ENCODE results near the gene TOR1AIP2. TPM values are rescaled to one million over a fixed set of nuclear protein-coding genes. Genes with fewer than 3 reads are reported as not detected.
"Not testable (repeated sequence)": the region's sequence is repeated elsewhere in the genome, so short reads cannot be mapped to it uniquely, and the experiment has no call there.

Gene TOR1AIP2
- total RNA-seq, 1 donor from 2014 or later: 50.5 TPM

DNA sequence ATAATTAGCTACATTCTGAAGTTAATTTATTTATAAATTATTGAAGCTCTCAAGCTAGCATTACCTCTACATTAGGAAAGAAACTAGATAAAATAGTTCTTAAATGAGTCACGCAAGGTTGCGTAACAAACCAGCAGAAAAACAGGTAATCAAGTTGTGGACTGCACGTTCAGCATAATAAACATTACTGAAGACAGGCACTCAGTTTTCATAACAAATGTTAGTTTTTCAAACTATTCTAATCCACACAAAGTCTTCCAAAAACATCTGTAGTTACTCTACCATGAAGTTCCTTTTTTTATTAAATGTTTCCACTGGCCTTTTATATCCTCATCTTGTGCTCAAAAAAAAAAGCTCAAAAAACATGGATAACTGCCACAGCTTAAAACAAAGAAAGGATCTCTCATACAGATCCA is 1.3 kb downstream of the TOR1AIP2 start:
- FAIRE-seq: no peak
- DNase-seq (ENCODE audit: low spot score in 2 of 2): no peak

DNA sequence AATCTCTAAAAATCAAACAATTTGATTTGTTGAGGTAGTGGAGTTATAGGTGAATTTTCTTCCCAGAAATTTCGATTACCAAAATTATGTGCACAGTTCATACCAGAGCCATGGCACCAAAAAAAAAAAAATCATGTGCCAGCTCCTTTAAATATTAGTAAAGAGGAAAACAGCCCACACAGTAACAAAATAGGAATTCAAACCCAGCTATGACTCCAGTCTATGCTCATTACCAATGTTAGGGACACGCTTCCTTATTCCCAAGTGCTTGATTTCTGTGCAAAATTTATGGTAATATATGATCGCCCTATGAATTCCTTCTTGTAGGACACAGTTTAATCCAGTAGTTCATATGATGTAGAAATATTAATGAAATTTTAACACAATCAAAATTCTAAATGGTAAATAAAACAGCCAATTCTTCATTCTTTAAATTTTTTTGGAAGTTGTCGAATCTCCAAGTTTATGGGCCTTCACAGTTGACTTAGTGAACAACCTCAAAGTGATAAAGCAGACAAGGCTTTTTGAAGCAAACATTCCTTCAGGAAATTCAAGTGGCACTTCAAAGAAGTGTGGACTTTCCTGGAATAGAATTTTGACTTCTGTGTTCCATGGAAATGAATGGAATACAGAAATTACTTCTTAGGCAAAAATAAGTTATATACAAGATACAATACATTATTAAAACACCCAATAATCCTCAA is 1.9 kb downstream of the TOR1AIP2 start:
- DNase-seq (ENCODE audit: low spot score in 2 of 2) (no peak), FAIRE-seq (no peak)

DNA sequence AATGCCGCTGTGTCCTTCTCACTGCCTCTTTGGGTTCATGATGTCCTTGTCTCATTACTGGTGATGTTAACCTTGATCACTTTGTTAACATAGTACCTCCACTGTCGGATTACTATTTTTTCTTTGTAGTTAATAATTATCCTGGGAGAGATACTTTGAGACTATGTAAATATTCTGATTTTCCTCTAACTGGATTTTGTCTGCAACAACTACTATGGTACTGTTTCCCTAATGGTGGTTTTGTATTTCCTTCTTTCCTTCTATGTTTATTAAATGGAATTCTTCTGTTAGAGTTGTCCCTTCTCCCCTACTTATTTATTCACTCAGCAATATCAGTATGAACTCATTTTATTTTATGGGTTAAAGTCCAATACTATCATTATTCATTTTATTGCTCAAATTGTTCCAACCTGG is 4.2 kb downstream of the TOR1AIP2 start:
- no peak for FAIRE-seq

DNA sequence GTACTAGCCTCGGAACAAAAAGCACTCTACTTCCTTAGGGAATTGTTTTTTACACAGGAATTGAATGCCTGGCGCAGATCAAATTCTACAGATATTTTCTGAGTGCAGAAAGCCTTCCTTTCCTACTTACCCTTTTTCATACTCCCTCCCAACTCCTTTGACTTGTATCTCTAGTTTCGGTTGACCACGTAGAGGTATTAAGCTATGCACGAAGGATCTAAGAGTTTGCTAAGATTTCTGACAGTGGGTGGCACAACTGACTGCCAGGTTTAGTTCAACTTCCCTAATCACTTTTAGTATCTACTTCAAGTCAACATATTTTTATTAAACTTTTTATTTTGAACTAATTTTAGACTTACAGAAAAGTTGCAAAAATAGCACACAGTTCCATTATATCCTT is 5.0 kb downstream of the TOR1AIP2 start:
- FAIRE-seq: no peak
- no peak for DNase-seq (ENCODE audit: low spot score in 2 of 2)

More for the DNA sequence above, 4.2 kb downstream of the TOR1AIP2 start:
- DNase-seq (ENCODE audit: low spot score in 2 of 2): no peak

DNA sequence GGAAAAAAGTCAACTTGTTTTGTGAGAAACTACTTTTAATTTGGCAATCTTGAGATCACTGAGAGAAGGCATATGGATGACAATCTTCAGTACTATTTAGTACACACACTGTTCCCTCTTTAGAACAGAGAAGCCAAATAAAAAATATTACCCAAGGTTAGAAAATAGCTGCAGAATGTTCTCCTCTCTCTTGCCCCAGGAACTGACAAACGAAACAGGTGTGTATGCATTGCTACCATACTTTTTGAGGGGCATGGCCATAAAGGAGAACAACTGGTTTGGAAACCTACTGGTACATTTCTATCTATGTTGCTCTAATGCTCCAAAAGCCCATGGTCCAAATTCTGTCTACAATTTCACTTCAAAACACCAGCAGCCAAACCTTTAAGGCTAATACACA is 5.7 kb downstream of the TOR1AIP2 start:
- FAIRE-seq: no peak
- no peak for DNase-seq (ENCODE audit: low spot score in 2 of 2)

DNA sequence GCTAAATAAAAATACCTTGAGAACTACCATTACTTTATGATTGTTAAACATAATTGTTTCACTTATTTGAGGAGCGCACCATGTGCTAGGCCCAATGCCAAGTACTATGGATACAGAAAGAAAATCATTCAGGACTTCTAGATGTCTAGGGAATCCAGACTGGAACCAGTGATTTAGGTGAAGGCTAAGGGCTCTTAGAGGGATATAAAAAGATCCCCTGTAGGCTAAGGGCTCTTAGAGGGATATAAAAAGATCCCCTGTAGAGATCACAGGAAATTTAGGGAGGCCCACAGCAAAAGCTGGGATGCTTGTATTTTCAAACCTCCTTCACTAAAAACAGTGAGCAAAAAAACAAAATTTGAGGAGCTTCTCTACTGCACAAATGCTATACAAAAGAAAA is 6.7 kb downstream of the TOR1AIP2 start:
- FAIRE-seq: no peak
- no peak for DNase-seq (ENCODE audit: low spot score in 2 of 2)

DNA sequence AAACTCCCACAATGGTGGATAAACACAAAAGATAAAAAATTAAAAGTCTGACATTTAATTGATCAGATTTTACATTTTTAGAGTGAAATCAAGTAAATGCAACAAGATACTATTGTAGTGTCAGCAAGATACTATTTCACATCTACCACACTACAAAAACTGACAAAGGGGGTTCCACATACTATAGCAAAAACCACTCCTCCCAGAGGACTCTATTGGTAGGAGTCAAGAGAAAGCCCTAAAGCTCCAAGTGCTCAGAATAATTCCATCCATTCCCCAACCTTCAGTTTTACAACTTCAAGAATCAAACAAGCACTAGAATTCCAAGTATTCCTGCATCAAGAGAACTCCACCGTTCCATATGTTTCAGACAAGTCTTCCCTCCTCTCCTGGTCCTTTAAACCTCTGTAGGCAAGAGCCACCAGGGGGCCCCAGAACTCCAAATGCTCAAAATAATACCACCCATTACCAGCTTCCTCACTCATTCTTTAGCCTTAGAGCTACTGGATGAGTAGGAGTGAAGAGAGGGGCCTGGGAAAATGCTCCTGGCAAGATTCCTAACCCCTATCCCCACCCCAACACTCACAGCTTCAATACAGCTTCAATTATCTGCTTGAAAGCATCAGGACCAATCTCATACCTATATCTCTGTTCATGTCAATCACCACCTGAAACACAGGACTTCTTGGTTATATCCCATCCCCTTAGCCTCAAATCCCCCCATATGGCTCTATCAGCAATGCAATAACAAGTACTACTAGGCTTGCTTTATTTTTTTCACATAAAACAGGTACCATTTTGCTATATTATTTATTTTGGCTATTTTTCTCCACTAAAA is 9.9 kb downstream of the TOR1AIP2 start:
- DNase-seq (ENCODE audit: low spot score in 2 of 2): no peak
- FAIRE-seq: no peak

DNA sequence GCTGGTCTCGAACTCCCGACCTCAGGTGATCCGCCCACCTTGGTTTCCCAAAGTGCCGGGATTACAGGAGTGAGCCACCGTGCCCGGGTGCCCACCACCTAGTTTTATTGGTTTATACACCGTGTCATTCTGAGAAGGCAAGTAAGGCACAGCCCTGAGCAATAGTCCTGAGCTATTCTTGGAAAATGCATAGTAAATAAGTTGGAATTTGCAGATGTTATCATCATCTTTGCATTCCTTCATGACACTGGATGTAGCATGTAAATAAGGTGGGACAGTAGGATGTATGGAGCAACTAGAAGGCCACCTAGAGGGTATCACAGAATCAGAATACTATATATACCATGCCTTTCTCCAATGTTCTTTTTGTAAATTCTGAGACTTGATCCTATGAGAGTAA is 11.0 kb downstream of the TOR1AIP2 start:
- DNase-seq (ENCODE audit: low spot score in 2 of 2) (no peak), FAIRE-seq (no peak)

DNA sequence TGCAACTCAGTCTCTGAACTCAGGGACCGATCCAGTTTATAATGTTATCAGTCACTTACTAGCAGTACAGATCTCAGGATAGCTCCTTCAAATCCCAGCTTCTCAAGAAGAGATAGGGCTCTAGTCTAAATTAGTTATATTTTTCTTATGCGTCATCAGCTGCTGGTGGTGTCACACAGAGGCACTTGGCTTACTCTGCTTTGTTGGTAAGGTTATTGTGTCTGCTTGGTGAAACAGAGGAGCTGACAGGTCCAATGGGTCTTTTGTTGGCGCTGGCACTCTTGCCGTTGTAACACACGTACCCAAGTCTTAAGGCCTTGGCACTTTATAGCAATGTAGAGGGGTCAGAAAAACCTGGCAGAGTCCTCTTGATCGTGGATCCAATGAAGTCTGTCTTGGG is 12.2 kb downstream of the TOR1AIP2 start:
- FAIRE-seq: no peak
- DNase-seq (ENCODE audit: low spot score in 2 of 2): no peak

DNA sequence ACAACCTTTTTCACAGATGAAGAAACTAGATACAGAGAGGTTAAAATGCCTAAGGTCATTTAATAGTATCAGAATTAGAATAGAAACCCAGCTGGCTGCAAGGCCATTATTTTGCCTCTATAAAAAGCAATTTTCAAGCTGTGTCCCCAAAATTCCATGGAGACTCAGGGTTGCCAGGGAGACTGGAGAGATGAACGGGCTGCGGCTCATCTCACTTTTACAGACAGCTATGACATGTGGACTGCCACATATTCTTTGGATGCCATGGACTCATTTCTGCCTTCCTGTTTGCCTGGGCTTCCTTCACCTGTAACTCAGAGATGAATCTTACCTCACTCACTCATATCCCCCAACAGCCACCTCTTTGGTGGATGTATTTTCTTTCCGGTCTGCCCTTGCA is 17.0 kb downstream of the TOR1AIP2 start:
- DNase-seq (ENCODE audit: low spot score in 2 of 2) (no peak), FAIRE-seq (no peak)

DNA sequence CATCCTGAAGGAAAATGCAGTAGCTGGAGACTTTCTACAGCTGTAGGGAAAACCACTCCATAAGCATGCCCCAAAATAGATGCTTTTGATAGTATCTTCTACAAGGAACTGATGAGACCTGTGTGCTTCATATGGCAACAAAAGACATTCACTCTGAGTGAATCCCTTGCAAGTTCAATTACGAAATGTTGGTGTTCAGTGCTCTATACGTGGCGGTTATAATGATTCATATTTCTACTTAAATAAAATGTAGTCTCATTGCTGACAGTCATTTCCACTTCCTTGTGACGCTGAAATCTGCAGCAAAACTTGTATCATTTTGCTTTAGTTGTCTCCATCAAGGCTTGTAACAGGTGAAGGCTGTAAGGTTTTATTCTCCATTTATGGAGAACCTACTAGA is 20.6 kb downstream of the TOR1AIP2 start:
- no peak for DNase-seq (ENCODE audit: low spot score in 2 of 2)

DNA sequence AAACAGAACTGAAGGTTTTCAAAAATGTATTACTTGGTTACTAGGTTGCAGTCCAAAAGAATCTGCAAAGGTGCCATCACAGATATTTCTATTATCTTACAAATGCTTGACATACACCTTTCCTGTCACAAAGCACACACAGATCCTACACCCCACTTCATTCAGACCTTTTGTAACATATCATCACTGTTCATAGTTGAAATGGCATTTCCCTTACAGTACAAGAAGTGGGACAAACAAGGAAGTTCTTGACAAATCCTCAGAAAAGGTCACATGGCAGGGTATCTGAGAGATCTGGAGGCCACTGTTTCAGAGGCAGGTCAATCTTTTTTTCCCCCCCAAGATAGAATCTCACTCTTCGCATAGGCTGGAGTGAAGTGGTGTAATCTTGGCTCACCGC is 21.3 kb downstream of the TOR1AIP2 start:
- no peak for DNase-seq (ENCODE audit: low spot score in 2 of 2)
- no peak for FAIRE-seq

More for the DNA sequence above, 20.6 kb downstream of the TOR1AIP2 start:
- no peak for FAIRE-seq

DNA sequence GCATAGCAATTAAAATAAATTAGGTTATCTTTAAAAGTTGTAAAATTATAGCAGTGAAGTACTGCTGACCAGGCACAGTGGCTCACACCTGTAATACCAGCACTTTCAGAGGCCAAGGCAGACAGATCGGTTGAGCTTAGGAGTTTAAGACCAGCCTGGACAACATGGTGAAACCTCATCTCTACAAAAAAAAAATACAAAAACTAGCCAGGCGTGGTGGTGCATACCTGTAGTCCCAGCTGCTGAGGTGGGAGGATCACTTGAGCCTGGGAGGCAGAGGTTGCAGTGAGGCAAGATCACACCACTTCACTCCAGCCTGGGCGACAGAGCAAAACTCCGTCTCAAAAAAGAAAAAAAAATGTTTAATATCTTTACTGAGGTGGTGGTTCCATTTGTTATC is 21.8 kb downstream of the TOR1AIP2 start:
- not testable (repeated sequence) for DNase-seq (ENCODE audit: low spot score in 2 of 2); FAIRE-seq

DNA sequence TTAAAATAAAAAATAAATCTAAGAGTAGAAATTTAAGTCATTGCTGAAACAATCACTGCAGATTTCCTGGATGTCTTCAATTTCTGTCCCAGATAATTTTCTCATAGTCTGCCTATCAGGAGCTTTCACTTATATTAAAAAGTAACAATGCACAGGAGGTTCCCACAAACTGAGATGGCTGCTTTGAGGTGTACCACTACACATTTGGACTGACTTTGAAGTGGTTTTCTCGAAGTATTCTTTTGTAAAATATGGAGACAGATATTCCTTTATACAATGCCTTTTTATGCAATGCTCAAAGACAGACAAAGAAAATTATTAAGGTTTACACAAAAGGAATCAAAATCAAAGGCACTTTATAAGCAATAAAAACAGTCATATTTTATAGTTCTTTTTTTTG is 24.5 kb downstream of the TOR1AIP2 start:
- no peak for FAIRE-seq
- no peak for DNase-seq (ENCODE audit: low spot score in 2 of 2)

DNA sequence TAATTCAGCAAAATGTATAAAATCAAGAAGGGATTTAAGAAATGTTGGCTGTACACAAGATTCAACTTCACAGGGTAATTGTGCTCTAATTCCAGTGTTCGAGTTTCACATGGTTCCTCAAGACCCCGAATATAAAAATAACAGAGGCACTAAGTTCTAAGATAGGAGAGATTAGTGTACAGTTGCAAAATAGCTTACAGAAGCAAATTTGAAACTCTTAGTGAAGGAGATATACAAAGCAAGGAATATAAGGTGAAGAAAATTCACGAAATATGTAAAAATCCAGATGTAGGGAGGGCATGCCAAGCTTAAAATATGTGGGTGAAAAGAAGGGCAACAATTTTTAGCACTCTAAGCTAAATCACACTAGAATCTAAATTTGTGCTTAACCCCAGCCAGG is 29.4 kb downstream of the TOR1AIP2 start:
- FAIRE-seq (no peak), DNase-seq (ENCODE audit: low spot score in 2 of 2) (no peak)

DNA sequence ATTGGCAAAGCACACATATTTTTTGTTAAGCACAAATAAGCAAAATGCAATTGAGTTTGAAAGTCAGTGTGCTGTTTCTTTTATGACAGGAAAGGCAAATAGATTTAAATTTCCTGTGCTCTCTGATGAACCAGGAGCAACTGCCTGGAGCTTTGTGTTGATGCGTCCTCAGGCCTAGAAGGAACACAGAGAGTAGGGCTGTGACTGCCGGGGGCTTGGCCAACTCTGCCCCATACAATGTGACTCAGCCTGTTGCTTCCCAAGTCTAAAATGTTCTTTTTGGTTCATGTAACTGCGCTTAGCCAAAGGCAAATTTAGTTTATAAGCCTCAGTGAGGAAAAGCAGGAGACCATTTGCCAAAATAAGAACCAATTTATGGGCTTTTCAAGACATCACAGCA is 37.5 kb downstream of the TOR1AIP2 start:
- FAIRE-seq: no peak
- no peak for DNase-seq (ENCODE audit: low spot score in 2 of 2)

DNA sequence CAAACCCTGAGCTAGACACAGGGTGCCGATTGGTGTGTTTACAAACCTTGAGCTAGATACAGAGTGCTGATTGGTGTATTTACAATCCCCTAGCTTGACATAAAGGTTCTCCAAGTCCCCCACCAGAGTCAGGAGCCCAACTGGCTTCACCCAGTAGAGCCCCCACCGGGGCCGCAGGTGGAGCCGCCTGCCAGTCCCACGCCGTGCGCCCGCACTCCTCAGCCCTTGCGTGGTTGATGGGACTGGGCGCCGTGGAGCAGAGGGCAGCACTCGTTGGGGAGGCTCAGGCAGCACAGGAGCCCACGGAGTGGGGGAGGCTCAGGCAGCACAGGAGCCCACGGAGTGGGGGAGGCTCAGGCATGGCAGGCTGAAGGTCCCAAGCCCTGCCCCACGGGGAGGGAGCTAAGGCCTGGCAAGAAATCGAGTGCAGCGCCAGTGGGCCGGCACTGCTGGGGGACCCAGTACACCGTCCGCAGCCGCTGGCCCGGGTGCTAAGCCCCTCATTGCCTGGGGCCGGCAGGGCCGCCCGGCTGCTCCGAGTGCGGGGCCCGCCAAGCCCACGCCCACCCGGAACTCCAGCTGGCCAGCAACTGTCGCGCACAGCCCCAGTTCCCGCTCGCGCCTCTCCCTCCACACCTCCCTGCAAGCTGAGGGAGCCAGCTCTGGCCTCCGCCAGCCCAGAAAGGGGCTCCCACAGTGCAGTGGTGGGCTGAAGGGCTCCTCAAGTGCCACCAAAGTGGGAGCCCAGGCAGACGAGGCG is 40.7 kb downstream of the TOR1AIP2 start:
- not testable (repeated sequence) for FAIRE-seq; DNase-seq (ENCODE audit: low spot score in 2 of 2)

DNA sequence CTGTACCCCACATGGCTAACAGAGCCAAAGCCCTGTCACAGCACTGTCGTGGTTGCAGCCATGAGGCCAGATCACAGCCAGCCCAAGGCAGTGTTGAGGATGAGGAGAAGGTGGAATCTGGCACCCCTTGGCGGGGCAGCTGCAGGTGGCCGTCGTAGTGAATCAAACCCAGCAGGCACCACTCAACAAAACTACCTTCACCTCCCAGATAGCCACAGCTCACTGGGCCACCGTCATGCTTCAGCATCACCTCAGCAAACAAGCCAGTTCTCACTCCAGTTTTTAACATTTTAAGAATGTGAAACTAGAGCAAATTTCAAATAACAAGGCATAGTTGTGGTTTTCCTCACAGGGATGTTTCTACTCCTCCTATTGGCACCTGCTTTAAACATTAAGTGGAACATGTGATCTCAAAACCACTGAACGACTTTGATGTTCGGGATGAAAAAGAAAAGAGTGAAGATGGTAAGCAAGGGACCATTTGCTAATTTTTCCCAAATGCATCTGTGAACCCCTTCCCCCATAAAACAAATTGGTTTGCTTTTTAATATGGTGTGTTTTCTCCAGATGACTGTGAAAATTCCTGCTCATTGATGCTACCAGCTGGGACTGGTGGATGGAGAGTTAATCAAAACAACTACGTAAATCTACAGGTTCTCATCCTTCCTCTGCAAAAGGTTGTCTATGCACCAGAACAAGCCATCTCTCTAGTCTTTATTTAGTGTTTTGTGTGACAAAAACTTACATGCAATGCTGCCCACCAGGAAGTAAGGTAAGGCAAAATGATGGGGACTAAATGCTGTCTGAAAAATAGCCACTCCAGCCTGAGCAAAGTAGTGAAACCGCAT is 45.5 kb downstream of the TOR1AIP2 start:
- FAIRE-seq (no peak), DNase-seq (ENCODE audit: low spot score in 2 of 2) (no peak)

DNA sequence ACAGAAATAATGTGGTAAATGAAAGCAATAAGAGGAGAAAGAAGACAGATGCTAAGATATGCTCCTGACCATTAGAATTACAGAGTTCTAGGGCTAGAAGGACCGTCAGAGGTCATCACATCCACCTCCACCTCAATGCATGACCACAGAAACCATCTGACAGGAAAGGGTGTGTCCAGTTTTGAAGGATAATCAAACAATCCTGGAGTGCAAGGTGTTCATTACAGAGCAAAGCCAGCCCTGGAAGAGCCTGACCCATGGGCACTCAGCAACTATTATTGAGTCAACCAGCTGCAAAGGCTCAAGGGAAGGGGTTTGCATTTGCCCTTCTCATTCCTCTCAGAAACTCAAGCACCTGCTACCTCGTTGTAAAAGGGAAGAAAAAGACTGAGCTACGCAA is 46.4 kb downstream of the TOR1AIP2 start:
- DNase-seq (ENCODE audit: low spot score in 2 of 2) (no peak), FAIRE-seq (no peak)

DNA sequence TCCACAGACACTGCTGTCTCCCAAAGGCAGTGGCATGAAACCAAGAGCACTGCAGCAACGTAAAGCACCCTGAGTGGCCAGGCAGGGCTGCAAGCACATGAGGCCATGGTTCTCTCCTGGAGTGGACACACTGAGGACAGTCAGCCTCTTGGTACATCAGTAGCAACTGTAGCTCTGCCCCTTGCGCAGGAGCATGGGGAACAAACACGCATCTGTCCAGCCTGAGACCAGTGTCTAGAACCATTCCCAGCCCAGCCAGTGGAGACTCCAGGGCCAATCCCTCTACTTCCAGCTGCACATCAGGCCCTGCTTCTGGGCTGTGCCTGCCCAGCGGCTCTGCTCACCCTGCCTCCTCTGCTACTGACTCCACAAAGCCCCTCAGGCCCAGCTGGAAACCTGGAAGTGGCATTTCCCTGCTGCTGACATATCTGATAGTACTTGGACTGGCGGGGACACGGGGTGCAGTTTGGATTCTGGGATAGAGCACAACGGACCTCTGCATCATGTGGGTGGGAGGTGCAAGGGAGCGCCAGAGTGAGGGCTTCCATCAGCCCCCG is 49.0 kb downstream of the TOR1AIP2 start:
- no peak for DNase-seq (ENCODE audit: low spot score in 2 of 2)
- no peak for FAIRE-seq

All from frontal cortex (tissue), 4 donors.